Measurements from ENCODE around the gene TRIM31. TPM values are rescaled to one million over a fixed set of nuclear protein-coding genes. Genes with fewer than 3 reads are reported as not detected.

Gene TRIM31
- polyA plus RNA-seq, 4 donors, result 5.2 to 41.6 (median 32.7) TPM

DNA sequence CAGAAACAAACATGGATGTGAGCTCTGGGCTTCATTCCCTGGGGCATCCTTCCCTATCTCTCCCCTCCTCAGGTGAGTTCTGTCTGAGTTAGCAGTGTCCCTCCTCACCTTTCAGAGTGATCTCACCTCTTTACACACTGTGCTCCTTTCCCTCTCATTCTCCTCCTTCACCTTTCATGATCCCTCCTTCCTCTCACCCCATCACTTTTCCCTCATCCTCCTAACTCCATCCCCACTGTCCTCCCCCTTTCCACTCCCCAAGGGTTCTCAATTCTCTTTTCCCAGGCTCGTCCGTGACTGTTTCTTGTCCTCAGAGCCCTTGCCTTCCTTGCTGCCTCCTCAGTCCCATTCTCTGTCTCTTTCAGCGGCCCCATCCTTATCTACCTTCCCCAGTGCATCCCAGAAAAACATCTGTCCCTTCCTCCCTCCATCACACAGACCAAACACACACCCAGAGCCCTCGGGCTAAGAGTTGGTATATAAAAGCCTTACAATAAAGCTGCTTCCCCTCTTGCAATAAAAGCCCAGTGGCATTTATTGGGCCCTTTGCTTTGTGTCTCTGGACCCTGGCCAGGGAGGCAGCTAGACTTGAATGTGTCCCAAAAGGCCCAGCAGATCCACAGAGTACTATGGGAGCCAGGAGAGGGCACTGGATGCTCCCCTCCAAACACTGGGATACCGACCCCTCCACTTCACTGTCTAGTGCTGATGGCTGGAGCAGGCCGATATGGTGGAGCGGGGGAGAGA lies 39.2 kb downstream of the TRIM31 start:
- Histone ChIP-seq H3K36me3 (ENCODE audit: control insufficient read depth in 3 of 3, insufficient read depth in 2 of 3, low read depth in 1 of 3, low read length in 3 of 3) (peaks cover 6 to 10% (median 10%) of the 10 kb centered on the region in 3 donors), H3K4me1 (ENCODE audit: control insufficient read depth in 3 of 3, insufficient read depth in 2 of 3, low read depth in 1 of 3, low read length in 2 of 3) (peaks cover 6 to 29% (median 6%) of the 10 kb centered on the region in 3 donors), H3K27me3 (ENCODE audit: control insufficient read depth in 3 of 3, insufficient read depth in 3 of 3, low read length in 3 of 3) (peaks cover 0 to 75% (median 14%) of the 10 kb centered on the region in 3 donors), H3K27ac (ENCODE audit: low read depth in 1 of 3, low read length in 2 of 3) (no peak overlapping the region), H3K9me3 (ENCODE audit: control insufficient read depth in 2 of 2, insufficient read depth in 1 of 2, low read depth in 1 of 2, low read length in 1 of 2) (no peaks in the 10 kb centered on the region), H3K4me3 (ENCODE audit: low read depth in 1 of 3, low read length in 3 of 3) (no peak overlapping the region)
- DNase-seq (no peak), FAIRE-seq (no peak)
- WGBS, 3 donors, result 36 to 60% (median 48%) methylated on average over 7 of the region's 7 CpGs

DNA sequence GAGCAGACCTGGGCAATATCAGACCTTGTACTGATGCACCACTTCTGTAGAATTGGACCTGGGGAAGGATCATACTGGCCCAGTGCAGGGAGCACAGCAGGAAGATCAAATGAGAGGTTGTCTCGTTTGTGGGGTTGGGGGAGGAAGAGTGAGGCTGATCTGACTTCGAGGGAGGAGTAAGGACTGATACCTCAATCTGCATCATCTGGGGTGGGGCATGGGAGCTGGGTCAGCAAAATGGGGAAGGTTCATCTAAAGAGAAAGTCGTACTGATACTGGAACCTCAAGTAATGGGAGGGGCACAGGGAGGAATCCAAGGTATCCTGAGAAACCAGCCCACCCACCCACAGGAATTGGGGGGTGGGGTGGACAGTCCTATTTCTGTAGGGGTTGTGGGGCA lies 41.0 kb downstream of the TRIM31 start:
- Histone ChIP-seq H3K9me3 (ENCODE audit: control insufficient read depth in 2 of 2, insufficient read depth in 1 of 2, low read depth in 1 of 2, low read length in 1 of 2) (no peaks in the 10 kb centered on the region), H3K4me1 (ENCODE audit: control insufficient read depth in 3 of 3, insufficient read depth in 2 of 3, low read depth in 1 of 3, low read length in 2 of 3) (peaks cover 6 to 35% (median 6%) of the 10 kb centered on the region in 3 donors), H3K36me3 (ENCODE audit: control insufficient read depth in 3 of 3, insufficient read depth in 2 of 3, low read depth in 1 of 3, low read length in 3 of 3) (peaks cover 7 to 12% (median 10%) of the 10 kb centered on the region in 3 donors), H3K4me3 (ENCODE audit: low read depth in 1 of 3, low read length in 3 of 3) (no peak overlapping the region), H3K27me3 (ENCODE audit: control insufficient read depth in 3 of 3, insufficient read depth in 3 of 3, low read length in 3 of 3) (peaks cover 0 to 65% (median 14%) of the 10 kb centered on the region in 3 donors), H3K27ac (ENCODE audit: low read depth in 1 of 3, low read length in 2 of 3) (no peak overlapping the region)
- 42 to 50% (median 46%) methylated on average over 3 of the region's 3 CpGs for WGBS, 3 donors
- DNase-seq (no peak), FAIRE-seq (no peak)

DNA sequence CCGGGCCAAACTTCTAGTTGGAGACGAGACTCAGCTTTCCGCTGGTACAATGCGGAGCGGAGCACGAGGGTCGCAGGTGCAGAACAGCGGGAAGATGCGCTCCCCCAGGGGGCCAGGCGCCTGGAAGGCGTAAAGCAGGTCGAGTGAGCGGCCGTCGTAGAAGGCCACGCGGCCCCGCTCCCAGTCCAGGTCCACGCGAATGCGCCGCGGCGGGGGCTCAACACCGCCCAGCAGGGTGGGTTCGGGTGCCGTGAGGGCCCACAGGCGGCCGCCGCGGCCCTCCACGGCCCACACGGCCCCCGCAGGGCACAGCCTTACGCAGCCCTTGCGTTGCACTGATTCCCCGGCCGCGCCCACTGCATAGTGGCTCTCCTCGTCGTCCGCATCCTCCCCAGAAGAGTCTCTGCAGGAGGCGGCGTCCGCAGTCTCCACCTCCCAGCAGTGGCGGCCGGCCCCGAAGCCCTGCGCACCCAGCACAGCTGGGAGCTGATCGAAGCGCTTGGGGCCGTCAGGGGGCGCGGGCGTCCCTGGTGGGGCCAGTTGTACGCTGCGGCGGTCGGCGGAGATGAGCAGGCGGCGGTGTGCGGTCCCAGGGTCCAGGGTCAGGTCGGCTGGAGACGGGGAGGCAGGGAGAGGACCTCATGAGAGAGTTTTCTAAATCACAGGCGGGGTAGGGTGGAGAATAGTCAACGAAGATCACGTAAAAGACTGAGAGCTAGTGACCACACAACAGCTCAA lies 41.6 kb downstream of the TRIM31 start:
- FAIRE-seq (no peak), DNase-seq (peak in 1 of 2 donors; percentile 75)
- peaks cover 6 to 33% (median 6%) of the 10 kb centered on the region in 3 donors for H3K4me1 ChIP-seq (ENCODE audit: control insufficient read depth in 3 of 3, insufficient read depth in 2 of 3, low read depth in 1 of 3, low read length in 2 of 3)
- H3K4me3 ChIP-seq (ENCODE audit: low read depth in 1 of 3, low read length in 3 of 3), result peak overlapping the region in 1 of 3 donors; percentile 2
- peaks cover 7 to 12% (median 10%) of the 10 kb centered on the region in 3 donors for H3K36me3 ChIP-seq (ENCODE audit: control insufficient read depth in 3 of 3, insufficient read depth in 2 of 3, low read depth in 1 of 3, low read length in 3 of 3)
- 33 to 54% (median 50%) methylated on average over 59 to 68 of the region's 68 CpGs for WGBS, 3 donors
- no peaks in the 10 kb centered on the region for H3K9me3 ChIP-seq (ENCODE audit: control insufficient read depth in 2 of 2, insufficient read depth in 1 of 2, low read depth in 1 of 2, low read length in 1 of 2)
- no peak overlapping the region for H3K27ac ChIP-seq (ENCODE audit: low read depth in 1 of 3, low read length in 2 of 3)
- H3K27me3 ChIP-seq (ENCODE audit: control insufficient read depth in 3 of 3, insufficient read depth in 3 of 3, low read length in 3 of 3), result peaks cover 0 to 59% (median 14%) of the 10 kb centered on the region in 3 donors

DNA sequence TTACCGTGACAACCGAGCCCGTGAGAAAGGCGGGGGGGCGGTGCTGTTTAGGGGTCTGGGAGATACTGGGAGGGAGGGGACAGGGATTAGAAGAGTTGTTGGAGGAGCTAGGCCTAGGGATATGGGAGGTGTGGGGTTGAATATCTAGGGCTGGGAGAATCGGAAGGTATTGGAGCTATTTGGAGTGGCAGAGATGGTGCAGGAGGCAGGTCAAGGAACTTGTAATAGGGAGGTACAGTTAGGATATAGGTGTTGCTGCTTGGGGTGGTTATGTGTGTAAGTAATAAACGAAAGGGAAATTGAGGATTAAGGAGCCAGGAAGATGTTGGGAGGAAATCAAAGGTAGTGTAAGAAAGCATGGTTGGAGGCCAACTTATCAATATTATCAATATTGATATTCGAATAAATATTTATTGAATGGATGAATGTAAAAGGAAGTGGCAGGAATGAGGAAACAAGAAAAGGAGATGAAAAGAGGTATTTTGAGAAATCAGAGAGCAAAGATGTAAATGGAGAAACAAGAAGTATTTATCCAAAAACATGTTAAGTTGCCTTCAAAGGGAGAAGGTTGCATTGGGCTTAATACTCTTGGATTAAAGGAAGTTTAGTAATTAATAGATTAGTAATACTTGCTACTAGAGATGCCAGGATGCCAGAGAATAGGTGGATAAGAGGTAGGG lies 45.3 kb downstream of the TRIM31 start:
- Histone ChIP-seq H3K9me3 (ENCODE audit: control insufficient read depth in 2 of 2, insufficient read depth in 1 of 2, low read depth in 1 of 2, low read length in 1 of 2) (no peaks in the 10 kb centered on the region), H3K4me1 (ENCODE audit: control insufficient read depth in 3 of 3, insufficient read depth in 2 of 3, low read depth in 1 of 3, low read length in 2 of 3) (peaks cover 0 to 34% (median 14%) of the 10 kb centered on the region in 3 donors), H3K27me3 (ENCODE audit: control insufficient read depth in 3 of 3, insufficient read depth in 3 of 3, low read length in 3 of 3) (peaks cover 0 to 22% (median 0%) of the 10 kb centered on the region in 3 donors), H3K4me3 (ENCODE audit: low read depth in 1 of 3, low read length in 3 of 3) (peak overlapping the region; percentile 55 to 85 (median 80)), H3K27ac (ENCODE audit: low read depth in 1 of 3, low read length in 2 of 3) (peak overlapping the region; percentile 82 to 95 (median 93)), H3K36me3 (ENCODE audit: control insufficient read depth in 3 of 3, insufficient read depth in 2 of 3, low read depth in 1 of 3, low read length in 3 of 3) (peaks cover 7 to 12% (median 10%) of the 10 kb centered on the region in 3 donors)
- DNase-seq, result no peak
- 4 to 9% (median 6%) methylated on average over 8 of the region's 8 CpGs for WGBS, 3 donors
- no peak for FAIRE-seq

DNA sequence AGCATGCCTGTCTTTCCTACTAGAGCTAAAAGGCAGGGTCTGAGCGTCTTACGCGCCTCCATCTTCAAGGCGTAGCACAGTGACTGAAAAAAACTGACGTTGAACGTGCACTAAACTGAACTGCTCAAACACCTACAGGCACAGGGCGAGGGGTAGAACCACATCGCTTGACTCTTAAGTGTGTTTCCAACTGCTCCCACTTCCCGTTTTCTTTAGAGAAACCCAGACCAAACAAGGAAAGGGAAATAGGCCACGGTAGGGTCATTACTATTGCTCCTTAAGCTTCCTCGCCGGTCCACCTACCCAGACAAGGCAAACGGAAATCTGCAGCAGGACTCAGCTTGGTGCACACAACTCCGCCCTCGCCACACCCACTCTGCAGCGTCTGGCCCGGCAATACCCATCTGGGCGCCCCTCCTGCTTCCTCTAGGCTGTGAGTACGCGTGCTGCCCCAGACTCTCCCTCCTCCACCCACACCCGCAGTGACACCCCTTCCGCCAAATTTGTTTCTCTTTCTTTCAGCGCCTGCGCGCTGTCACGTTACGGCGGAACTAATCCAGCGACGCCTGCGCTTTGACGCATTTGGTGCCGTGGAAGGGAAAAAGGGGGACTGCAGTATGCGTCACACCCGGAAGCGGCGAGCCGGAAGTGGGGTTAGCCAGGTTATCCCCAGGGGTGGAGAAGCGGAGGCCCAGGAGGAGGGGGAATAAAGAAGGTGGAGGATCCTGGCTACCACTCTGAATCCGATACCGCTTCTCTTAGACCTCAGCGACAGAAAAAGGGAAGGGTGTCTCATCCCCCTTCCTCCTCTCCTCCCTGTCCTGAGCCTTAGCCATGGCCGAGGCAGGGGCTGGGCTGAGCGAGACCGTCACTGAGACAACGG lies 46.1 kb downstream of the TRIM31 start, which contains the start of gene PPP1R11:
TSS of gene PPP1R11 (plus strand) at position 622 of the 883 bp plus-strand sequence. CDS start at position 835, 213 bp downstream.
- Histone ChIP-seq H3K4me1 (ENCODE audit: control insufficient read depth in 3 of 3, insufficient read depth in 2 of 3, low read depth in 1 of 3, low read length in 2 of 3) (peaks cover 0 to 34% (median 14%) of the 10 kb centered on the region in 3 donors), H3K36me3 (ENCODE audit: control insufficient read depth in 3 of 3, insufficient read depth in 2 of 3, low read depth in 1 of 3, low read length in 3 of 3) (peaks cover 7 to 12% (median 10%) of the 10 kb centered on the region in 3 donors), H3K27me3 (ENCODE audit: control insufficient read depth in 3 of 3, insufficient read depth in 3 of 3, low read length in 3 of 3) (peaks cover 0 to 15% (median 0%) of the 10 kb centered on the region in 3 donors), H3K27ac (ENCODE audit: low read depth in 1 of 3, low read length in 2 of 3) (peak within 1 kb of the TSS; percentile 82 to 95 (median 93)), H3K9me3 (ENCODE audit: control insufficient read depth in 2 of 2, insufficient read depth in 1 of 2, low read depth in 1 of 2, low read length in 1 of 2) (no peaks in the 10 kb centered on the region), H3K4me3 (ENCODE audit: low read depth in 1 of 3, low read length in 3 of 3) (peak within 1 kb of the TSS; percentile 55 to 85 (median 80))
- no peak for FAIRE-seq
- 0 to 1% (median 0%) methylated on average over 45 to 46 of the region's 46 CpGs for WGBS, 3 donors
- DNase-seq, result peak; percentile 100

DNA sequence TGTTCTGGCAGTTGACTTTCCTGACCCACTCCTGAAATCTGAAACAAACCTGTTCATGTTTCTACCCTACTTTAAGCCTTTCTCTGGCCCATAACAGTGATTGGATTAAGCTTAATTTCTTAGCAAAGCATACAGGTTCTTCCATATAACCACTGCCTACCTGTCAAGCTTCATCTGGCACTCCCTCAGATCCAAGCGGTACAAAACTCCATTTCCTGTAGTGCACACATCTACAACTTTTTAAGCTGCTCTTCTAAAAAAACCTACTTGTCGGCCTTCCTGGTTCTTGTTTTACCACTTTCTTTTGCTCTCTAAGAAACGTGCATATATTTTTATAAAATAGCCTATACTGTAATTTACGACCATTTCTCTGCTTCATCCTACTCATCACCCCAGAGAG lies 46.8 kb downstream of the TRIM31 start:
- H3K27me3 ChIP-seq (ENCODE audit: control insufficient read depth in 3 of 3, insufficient read depth in 3 of 3, low read length in 3 of 3), result peaks cover 0 to 8% (median 0%) of the 10 kb centered on the region in 3 donors
- FAIRE-seq (no peak), DNase-seq (peak; percentile 45 to 49)
- peaks cover 7 to 12% (median 10%) of the 10 kb centered on the region in 3 donors for H3K36me3 ChIP-seq (ENCODE audit: control insufficient read depth in 3 of 3, insufficient read depth in 2 of 3, low read depth in 1 of 3, low read length in 3 of 3)
- peak overlapping the region; percentile 9 to 85 (median 80) for H3K4me3 ChIP-seq (ENCODE audit: low read depth in 1 of 3, low read length in 3 of 3)
- 2 to 10% (median 4%) methylated on average over 4 of the region's 4 CpGs for WGBS, 3 donors
- peaks cover 0 to 30% (median 9%) of the 10 kb centered on the region in 3 donors for H3K4me1 ChIP-seq (ENCODE audit: control insufficient read depth in 3 of 3, insufficient read depth in 2 of 3, low read depth in 1 of 3, low read length in 2 of 3)
- no peaks in the 10 kb centered on the region for H3K9me3 ChIP-seq (ENCODE audit: control insufficient read depth in 2 of 2, insufficient read depth in 1 of 2, low read depth in 1 of 2, low read length in 1 of 2)
- peak overlapping the region; percentile 82 to 95 (median 93) for H3K27ac ChIP-seq (ENCODE audit: low read depth in 1 of 3, low read length in 2 of 3)

DNA sequence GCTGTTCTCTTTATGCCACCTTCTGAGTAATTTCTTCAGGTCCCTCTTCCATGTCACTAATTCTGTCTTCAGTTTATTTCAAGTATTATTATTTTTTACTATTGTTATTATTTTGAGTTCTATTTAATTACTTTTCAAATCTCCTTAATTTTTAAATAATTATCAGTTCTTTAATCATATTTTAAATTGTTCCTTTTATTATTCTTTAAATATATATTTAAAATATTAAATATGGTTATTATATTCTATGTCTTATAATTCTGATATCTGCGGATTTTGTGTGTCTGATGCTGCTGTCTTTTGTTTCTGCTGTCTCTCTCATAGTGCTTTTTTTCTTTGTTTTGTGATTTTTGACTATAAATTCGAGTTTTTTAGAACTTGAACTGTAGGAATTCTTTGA lies 49.6 kb downstream of the TRIM31 start:
- peaks cover 2 to 33% (median 12%) of the 10 kb centered on the region in 3 donors for H3K4me1 ChIP-seq (ENCODE audit: control insufficient read depth in 3 of 3, insufficient read depth in 2 of 3, low read depth in 1 of 3, low read length in 2 of 3)
- 66 to 90% (median 70%) methylated on average over 2 of the region's 2 CpGs for WGBS, 3 donors

More for the DNA sequence above, 49.6 kb downstream of the TRIM31 start:
- no peak for FAIRE-seq
- Histone ChIP-seq H3K4me3 (ENCODE audit: low read depth in 1 of 3, low read length in 3 of 3) (no peak overlapping the region), H3K9me3 (ENCODE audit: control insufficient read depth in 2 of 2, insufficient read depth in 1 of 2, low read depth in 1 of 2, low read length in 1 of 2) (no peaks in the 10 kb centered on the region), H3K36me3 (ENCODE audit: control insufficient read depth in 3 of 3, insufficient read depth in 2 of 3, low read depth in 1 of 3, low read length in 3 of 3) (no peaks in the 10 kb centered on the region), H3K27me3 (ENCODE audit: control insufficient read depth in 3 of 3, insufficient read depth in 3 of 3, low read length in 3 of 3) (no peaks in the 10 kb centered on the region), H3K27ac (ENCODE audit: low read depth in 1 of 3, low read length in 2 of 3) (peak overlapping the region in 1 of 3 donors; percentile 93)
- no peak for DNase-seq

Data from small intestine (tissue), 7 donors.